A549 (cell line): Measurements from ENCODE around the gene VAT1.

Experiments
- BHLHE40 ChIP-seq: IDR thresholded peaks from 2 replicates; pipeline ENCODE4 v1.6.1; 2012; ENCODE audit warnings: low read depth, low read length, inconsistent platforms
- CBX8 ChIP-seq: fragments of 200-600 bp; sonication (generic); IDR thresholded peaks from 2 replicates; pipeline ENCODE4 v1.6.1; 2016
- CTCF ChIP-seq: fragments of >200 bp; sonication (Bioruptor Twin); formaldehyde crosslinking; IDR thresholded peaks from 3 replicates; pipeline ENCODE4 v1.5.1; 2016
- HOXA7 ChIP-seq: fragments of 250-450 bp; sonication (Bioruptor Pico); IDR thresholded peaks from 2 replicates; pipeline ENCODE4 v1.5.0; 2020; ENCODE audit warnings: mild to moderate bottlenecking, moderate library complexity
- MAFK ChIP-seq: fragments of 450-650 bp; IDR thresholded peaks from 2 replicates; pipeline ENCODE4 v1.6.1; 2014; ENCODE audit not compliant: partially characterized antibody
- POLR2A ChIP-seq: IDR thresholded peaks from 2 replicates; pipeline ENCODE4 v1.6.1; 2012; ENCODE audit warnings: mild to moderate bottlenecking, low read length
- USF2 ChIP-seq: fragments of 450-650 bp; IDR thresholded peaks from 2 replicates; pipeline ENCODE4 v1.6.1; 2014; ENCODE audit warnings: antibody characterized with exemption
- TF ChIP-seq, protein P1 (sequence below): IDR thresholded peaks from 2 replicates; pipeline ENCODE4 v1.6.1; 2012

DNA sequence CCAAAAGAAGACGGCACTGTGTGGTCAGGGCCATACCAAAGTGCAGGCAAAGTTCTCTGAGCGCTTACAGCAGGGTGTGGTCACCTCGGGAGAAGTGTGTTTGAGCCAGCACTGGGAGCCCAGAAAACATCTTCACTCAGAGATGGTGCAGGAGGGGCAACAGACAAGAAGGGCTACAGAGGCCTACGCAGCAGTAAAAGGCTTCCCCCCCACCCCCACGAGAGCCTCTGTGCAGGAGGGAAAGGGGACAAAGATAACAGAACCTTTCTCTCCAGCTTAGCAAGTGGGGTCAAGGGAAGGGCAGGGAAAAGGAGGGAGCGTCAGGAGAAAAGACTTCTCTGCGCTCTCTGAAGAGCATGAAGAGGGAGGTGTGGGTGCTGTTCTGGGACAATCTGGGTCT, 2.8 kb downstream of the VAT1 start:
- TF ChIP-seq CTCF (no peak), HOXA7 (CRISPR knock-in tag) (no peak), POLR2A (no peak), CBX8 (no peak), MAFK (no peak), USF2 (no peak), BHLHE40 (no peak)
- TF ChIP-seq, protein P1, sequence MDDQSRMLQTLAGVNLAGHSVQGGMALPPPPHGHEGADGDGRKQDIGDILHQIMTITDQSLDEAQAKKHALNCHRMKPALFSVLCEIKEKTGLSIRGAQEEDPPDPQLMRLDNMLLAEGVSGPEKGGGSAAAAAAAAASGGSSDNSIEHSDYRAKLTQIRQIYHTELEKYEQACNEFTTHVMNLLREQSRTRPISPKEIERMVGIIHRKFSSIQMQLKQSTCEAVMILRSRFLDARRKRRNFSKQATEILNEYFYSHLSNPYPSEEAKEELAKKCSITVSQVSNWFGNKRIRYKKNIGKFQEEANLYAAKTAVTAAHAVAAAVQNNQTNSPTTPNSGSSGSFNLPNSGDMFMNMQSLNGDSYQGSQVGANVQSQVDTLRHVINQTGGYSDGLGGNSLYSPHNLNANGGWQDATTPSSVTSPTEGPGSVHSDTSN = no peak
